Activated T-cell treated with anti-CD3 and anti-CD28 coated beads, Interleukin-2, amount 50 U/mL, for 4 hours (primary cell): ENCODE data around the gene FRZB. TPM values are rescaled to one million over a fixed set of nuclear protein-coding genes. Genes with fewer than 3 reads are reported as not detected.

Source experiments
- ATAC-seq, 2 donors: fragments of 200-7000 bp; cut with Tn5 transposase; one replicate each; pipeline ENCODE4 v1.10.0; 2021
- DNase-seq: peaks from one replicate; pipeline ENCODE4 v3.0.0-alpha.2; 2020
- H3K27me3 Mint-ChIP-seq: one replicate; pipeline ENCODE4 v1.8.0; 2021; ENCODE audit warnings: low read depth, mixed read lengths
- H3K36me3 Mint-ChIP-seq: one replicate; pipeline ENCODE4 v1.8.0; 2022; ENCODE audit warnings: mixed read lengths; ENCODE audit not compliant: insufficient read depth
- H3K4me1 Mint-ChIP-seq: one replicate; pipeline ENCODE4 v1.8.0; 2021; ENCODE audit warnings: low read depth, mixed read lengths
- H3K4me3 Mint-ChIP-seq: one replicate; pipeline ENCODE4 v1.8.0; 2021; ENCODE audit warnings: mild to moderate bottlenecking, moderate library complexity, mixed read lengths
- H3K9me3 Mint-ChIP-seq: one replicate; pipeline ENCODE4 v1.8.0; 2021; ENCODE audit warnings: mixed read lengths
- total RNA-seq, 3 donors: library from RNA; stranded (reverse); gene quantifications; one replicate each; pipeline ENCODE4 v1.2.1, GENCODE V29; 2021

Gene FRZB, protein sequence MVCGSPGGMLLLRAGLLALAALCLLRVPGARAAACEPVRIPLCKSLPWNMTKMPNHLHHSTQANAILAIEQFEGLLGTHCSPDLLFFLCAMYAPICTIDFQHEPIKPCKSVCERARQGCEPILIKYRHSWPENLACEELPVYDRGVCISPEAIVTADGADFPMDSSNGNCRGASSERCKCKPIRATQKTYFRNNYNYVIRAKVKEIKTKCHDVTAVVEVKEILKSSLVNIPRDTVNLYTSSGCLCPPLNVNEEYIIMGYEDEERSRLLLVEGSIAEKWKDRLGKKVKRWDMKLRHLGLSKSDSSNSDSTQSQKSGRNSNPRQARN
- total RNA-seq = not detected

DNA sequence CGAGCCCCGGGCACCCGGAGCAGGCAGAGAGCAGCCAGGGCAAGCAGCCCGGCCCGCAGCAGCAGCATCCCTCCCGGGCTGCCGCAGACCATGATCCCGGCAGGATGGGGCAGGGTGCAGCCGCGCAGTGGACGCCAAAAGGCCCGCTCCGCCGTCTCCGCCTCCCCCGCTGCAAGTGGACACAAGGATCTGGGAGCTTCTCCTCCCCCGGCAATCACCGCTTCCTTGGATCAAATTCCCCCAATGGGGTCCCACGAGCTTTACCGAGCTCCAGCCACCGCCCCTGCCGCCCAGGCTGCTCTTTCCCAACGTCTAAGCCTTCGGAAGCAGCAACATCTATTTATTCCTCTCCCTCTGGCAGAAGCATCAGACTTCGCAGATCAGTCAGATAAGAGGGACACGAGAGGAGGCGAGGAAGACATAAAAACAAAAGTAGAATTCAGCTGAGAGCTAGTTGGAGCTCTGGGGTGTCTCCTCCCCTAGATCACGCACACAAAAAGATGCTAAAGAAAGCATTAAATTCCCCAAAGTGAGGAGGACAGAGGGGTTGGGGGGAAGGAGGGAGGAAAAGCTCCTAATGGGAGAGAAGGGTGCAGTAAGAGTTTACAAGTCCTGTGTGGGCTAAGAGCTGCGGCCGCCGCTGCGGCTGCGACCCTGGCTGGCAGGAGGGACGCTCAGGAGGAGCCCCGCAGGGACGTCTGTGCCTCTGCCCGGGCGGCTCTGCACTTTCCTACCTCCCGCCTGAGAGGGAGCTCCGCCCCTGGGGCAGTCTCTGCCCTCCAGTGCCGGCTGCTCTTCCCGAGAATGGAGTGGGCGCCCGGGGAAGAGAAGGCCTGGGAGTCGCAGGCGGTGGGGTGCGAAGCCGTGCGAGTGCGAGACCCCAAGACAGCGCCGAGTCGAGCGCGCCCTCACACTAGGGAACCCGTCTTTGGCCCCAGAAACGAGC, at the start of gene FRZB:
TSS of gene FRZB (minus strand) at position 177 of the 946 bp plus-strand sequence. CDS start at position 92, 85 bp downstream.
- peak; percentile 54 to 61 for ATAC-seq
- Mint-ChIP-seq H3K4me3 (peak within 1 kb of the TSS; percentile 60), H3K4me1 (peaks cover 14% of the 10 kb centered on the region), H3K9me3 (no peaks in the 10 kb centered on the region), H3K27me3 (peaks cover 62% of the 10 kb centered on the region), H3K36me3 (no peaks in the 10 kb centered on the region)
- no peak for DNase-seq

DNA sequence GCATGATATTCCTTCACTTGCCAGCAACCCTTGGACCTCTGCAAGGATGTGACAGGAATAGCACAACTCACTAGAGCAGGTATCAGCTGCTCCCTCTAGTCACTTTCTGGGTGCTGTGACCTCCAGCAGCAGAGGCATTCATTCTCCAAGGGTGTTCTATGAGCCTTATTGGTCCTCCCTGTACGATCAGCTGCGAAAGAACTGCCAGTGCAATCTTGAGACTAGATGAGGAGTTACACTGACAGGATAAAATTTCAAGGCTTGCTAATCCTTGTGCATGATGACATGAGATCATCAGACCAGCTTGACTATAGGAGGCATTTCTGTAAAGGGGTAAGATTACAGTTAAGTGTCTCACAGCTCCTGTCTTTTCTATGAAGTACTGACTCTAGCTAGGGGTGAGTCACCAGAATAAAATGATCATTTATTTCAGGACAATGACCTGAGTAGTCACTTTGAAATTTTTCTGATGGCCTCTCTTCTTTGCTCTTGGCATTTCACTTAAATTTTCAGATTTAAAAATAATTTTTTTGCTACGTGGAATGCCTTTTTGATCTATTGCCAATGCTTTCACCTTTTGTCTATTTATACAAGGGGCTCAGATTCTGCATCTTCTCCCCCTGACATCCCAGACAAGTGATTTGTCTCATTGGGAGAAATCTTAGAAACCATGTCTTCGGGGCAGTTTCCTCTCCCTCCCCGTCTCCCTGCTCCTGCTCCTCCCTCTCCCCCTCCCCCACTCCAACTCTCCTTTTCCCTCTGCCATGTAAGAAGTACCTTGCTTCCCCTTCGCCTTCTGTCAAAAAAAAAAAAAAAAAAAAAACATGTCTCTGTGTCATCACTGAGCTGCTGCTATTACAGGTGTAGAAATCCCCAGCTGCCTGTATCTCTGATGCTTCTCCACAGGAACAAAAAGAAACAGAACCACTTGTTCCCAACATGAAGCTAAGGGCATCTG, 49.2 kb upstream of the FRZB start:
- Mint-ChIP-seq H3K9me3 (no peaks in the 10 kb centered on the region), H3K4me1 (no peaks in the 10 kb centered on the region), H3K27me3 (no peaks in the 10 kb centered on the region), H3K4me3 (no peak overlapping the region), H3K36me3 (peaks cover 3% of the 10 kb centered on the region)
- ATAC-seq (no peak), DNase-seq (no peak)

DNA sequence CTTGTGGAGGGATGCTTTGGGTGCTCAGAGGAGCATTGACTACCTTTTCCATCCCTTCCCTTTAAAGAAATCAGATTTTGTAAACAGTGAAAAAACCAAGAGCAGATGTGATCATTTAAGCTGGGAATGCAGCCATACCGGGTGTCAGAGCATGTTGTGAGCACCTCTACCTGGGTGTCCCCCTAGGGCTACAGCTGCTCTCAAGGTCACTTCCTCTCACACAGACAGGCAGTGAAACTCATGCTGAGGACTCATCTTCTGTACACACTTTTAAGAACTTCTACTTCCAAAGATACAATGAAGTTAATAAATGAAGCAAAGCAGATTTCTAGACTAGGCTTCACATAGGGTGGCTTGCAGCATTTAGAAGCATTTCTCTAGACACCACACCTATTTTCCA, 48.4 kb upstream of the FRZB start:
- Mint-ChIP-seq H3K9me3 (no peaks in the 10 kb centered on the region), H3K4me1 (no peaks in the 10 kb centered on the region), H3K27me3 (no peaks in the 10 kb centered on the region), H3K4me3 (no peak overlapping the region), H3K36me3 (peaks cover 3% of the 10 kb centered on the region)
- DNase-seq = no peak
- no peak for ATAC-seq

DNA sequence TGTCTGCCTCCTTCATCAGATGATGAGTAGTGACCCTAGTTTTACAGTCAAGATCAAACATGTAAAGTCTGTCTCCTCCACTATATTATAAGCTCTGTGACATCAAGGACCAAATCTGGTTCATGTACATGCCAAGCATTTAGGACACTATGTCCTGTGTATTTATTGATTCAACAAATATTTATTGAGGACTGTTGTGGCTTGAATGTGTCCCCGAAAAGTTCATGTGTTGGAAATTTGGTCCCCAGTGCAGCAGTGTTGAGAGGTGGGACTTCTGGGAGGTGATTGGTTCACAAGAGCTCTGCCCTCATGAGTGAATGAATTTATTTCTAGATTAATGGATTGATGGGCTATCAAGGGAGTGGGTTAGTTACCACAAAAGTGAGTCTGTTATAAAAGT, 46.6 kb upstream of the FRZB start:
- Mint-ChIP-seq H3K36me3 (peaks cover 3% of the 10 kb centered on the region), H3K4me3 (no peak overlapping the region), H3K27me3 (no peaks in the 10 kb centered on the region), H3K9me3 (no peaks in the 10 kb centered on the region), H3K4me1 (no peaks in the 10 kb centered on the region)
- DNase-seq (no peak), ATAC-seq (no peak)

DNA sequence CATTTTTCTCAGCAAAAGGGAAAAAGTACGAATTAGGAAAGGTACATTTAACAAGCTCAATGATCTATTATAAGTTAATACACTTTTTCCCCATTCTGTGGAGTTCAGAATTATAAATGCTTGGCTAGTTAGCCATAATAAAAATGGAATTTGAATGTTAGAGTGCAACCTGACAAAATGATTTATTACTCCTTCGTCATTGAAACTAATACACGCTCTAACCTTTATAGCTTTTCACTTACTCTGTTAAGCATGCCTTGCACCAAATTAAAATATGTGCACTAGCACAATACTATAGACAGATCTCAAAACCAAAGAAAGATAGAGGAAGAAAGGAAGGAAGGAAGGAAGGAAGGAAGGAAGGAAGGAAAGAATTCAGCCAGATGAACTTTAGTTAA, 46.1 kb upstream of the FRZB start:
- Mint-ChIP-seq H3K36me3 (peaks cover 3% of the 10 kb centered on the region), H3K27me3 (no peaks in the 10 kb centered on the region)

DNA sequence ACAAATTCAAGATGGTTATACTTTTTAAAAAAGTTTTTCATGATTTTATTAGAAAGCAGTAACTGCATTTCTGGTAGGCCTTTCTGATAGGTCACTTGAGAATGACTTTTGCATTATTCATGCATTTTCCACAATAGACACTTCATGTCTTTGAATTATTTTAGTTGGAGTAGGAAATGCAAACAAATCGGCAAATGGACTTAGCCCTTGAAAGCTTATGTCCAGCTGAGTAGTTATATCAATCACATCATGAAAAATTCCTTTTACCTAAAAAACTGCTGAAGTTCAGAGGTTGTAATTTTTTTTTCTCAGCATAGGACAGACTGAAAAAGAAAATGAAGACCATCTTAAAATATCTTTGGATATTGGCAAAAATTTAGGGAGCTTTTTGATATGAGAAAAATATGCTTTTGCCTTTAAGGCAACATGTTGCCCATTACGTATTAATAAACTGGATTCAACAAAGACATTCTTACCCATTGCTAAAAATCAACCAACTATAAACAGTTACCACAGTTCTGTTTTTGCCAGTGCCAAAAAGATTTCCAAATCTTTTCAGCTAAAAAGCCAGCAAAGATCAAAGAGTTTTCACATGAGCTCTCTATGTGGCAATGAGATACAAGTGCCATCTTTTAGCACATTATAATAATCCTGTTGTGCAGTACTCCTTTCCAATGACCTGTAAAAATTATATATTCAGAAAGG, 45.5 kb upstream of the FRZB start:
- Mint-ChIP-seq H3K27me3 (no peaks in the 10 kb centered on the region), H3K9me3 (no peaks in the 10 kb centered on the region), H3K36me3 (peaks cover 3% of the 10 kb centered on the region), H3K4me3 (no peak overlapping the region), H3K4me1 (no peaks in the 10 kb centered on the region)
- DNase-seq (no peak), ATAC-seq (no peak)

More for the DNA sequence above, 46.1 kb upstream of the FRZB start:
- Mint-ChIP-seq H3K4me1 (no peaks in the 10 kb centered on the region), H3K4me3 (no peak overlapping the region), H3K9me3 (no peaks in the 10 kb centered on the region)
- ATAC-seq (no peak), DNase-seq (no peak)

DNA sequence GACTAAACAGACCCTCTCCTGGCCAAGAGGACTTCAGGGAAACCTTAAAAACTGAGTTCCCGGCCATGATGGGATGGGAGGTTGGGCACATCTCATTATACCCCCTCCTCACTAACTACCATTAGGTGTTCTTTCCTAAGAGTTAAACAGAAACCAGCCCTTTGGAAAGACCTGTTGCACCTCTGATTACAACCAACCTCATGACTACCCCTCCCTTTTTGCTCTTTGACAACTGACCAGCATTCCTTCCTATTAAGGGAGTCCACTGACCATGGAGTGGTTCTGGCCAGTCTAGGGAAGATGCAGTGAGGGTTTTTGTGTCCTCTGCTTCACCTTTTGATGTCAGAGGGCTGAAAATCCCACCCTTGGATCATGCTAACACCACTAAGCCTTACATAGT, 44.5 kb upstream of the FRZB start:
- H3K4me1 Mint-ChIP-seq = no peaks in the 10 kb centered on the region
- H3K36me3 Mint-ChIP-seq = peaks cover 3% of the 10 kb centered on the region
- no peaks in the 10 kb centered on the region for H3K27me3 Mint-ChIP-seq
- ATAC-seq = no peak
- H3K9me3 Mint-ChIP-seq = no peaks in the 10 kb centered on the region
- no peak for DNase-seq
- H3K4me3 Mint-ChIP-seq = no peak overlapping the region

DNA sequence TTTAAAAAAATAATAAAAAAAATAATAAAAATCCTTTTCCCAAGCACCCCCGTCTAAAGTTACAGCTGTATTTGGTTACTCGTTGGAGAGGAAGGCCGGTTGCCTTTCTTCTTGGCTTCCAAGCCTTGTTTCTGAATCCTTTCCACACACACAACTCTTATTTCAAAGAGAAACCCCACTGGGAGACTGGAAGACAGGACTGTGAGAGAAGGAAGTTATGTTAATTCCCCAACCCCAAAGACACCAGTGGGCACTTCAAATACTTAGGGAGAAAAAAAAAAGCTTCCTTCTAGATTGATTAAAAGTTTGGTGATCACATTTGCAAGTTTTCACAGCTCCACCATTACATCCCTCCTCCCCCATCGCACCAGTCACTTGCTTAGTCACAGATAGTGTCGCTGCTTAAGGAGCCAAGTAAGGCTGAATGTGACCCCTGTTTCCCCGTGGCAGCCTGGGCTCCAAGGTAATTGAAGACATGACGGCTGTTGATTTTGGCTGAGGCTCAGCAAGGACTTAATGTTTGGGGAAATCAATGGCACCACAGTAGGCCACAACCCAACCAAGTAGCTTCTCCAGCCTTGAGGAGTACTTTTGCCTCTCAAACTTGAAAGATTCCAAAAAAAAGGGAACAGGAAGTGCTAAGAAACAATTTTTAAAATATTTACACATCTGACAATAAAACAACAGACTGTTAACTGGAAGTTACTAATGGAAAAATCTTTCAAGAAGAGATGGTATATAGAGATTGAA, 40.8 kb upstream of the FRZB start:
- no peaks in the 10 kb centered on the region for H3K4me1 Mint-ChIP-seq
- no peak for ATAC-seq
- no peaks in the 10 kb centered on the region for H3K9me3 Mint-ChIP-seq
- no peaks in the 10 kb centered on the region for H3K27me3 Mint-ChIP-seq
- DNase-seq = no peak
- no peaks in the 10 kb centered on the region for H3K36me3 Mint-ChIP-seq
- H3K4me3 Mint-ChIP-seq = no peak overlapping the region

DNA sequence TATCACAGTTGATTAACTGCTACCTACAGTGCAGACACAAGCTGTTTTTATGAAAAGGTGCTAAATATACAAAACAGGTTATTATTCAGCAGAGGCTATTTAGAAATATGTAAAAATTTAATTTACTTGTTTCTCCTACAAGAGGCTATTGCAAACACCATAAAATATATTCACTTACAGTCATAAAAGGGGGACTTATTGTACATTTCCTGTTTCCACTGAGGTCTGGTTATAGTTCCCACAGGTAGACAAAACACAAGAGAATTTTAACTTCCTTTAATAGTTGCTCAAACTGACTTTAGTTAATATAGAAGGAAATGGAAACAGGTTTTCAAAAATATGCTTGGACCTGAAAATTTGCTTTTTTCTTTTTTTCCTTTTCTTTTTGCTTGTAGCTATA, 40.0 kb upstream of the FRZB start:
- DNase-seq (no peak), ATAC-seq (no peak)
- Mint-ChIP-seq H3K9me3 (no peaks in the 10 kb centered on the region), H3K36me3 (no peaks in the 10 kb centered on the region), H3K27me3 (no peaks in the 10 kb centered on the region), H3K4me1 (no peaks in the 10 kb centered on the region), H3K4me3 (no peak overlapping the region)

DNA sequence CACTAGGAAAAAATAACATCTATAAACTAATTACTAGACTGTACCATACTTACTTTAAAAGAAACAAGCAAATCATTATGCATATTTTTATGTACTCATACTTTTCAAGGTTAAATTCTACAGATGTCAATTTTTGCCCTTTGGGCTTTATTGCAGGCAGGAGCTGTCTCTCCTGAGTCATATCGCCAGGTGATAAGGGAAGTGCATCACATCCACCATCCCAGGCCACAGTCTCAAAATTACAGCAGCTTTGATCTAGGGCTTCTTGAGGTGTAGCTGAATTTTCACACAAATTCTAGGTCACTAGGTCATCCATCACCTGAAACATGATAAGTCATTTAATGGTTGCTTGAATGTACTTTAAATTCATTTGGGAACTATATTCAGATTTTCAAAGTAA, 38.4 kb upstream of the FRZB start:
- no peak for ATAC-seq
- H3K27me3 Mint-ChIP-seq = no peaks in the 10 kb centered on the region
- H3K36me3 Mint-ChIP-seq = no peaks in the 10 kb centered on the region
- no peaks in the 10 kb centered on the region for H3K4me1 Mint-ChIP-seq
- no peak for DNase-seq
- H3K9me3 Mint-ChIP-seq = no peaks in the 10 kb centered on the region
- no peak overlapping the region for H3K4me3 Mint-ChIP-seq

DNA sequence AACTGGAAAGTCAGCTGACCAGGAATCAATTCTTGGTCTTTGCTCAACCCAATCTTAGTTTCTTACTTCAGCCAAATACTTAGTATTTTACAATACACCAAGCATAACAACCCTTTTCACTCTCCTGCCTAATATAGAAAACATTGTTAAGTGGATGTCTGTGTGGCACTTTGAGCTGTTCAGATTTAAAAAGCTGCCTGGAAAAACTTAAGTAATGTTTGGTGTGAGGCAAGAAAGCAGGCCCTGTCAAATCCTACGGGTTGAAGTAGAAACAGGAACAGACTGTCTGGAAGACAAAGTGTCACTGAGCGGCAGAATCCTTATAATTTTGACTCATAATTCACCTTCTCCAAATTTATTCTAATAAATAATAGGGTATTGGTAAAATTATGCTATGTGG, 37.1 kb upstream of the FRZB start:
- Mint-ChIP-seq H3K4me3 (no peak overlapping the region), H3K27me3 (no peaks in the 10 kb centered on the region), H3K36me3 (no peaks in the 10 kb centered on the region), H3K9me3 (no peaks in the 10 kb centered on the region), H3K4me1 (no peaks in the 10 kb centered on the region)
- no peak for ATAC-seq
- no peak for DNase-seq

DNA sequence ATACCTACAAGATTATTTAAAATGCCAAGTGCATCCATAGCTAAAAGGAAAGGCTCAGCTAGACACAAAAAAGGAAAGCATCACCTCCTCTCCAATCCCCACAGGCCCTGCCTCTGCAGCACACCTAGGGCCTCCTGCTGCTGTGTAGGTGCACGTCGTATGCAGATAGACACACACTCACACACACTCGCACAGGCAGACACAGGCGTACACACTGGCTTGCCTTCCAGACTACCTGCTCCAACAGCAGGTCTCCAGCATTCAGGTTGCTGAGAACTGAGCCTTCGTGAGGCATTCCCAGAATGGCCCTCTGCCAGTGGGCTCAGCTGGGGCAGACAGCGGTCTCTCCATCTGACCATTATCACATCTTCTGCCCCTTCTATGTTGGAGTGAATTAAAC, 35.3 kb upstream of the FRZB start:
- ATAC-seq = no peak
- H3K36me3 Mint-ChIP-seq = no peaks in the 10 kb centered on the region
- H3K4me3 Mint-ChIP-seq = no peak overlapping the region
- H3K4me1 Mint-ChIP-seq = no peaks in the 10 kb centered on the region
- no peaks in the 10 kb centered on the region for H3K27me3 Mint-ChIP-seq
- H3K9me3 Mint-ChIP-seq = no peaks in the 10 kb centered on the region
- DNase-seq = no peak

DNA sequence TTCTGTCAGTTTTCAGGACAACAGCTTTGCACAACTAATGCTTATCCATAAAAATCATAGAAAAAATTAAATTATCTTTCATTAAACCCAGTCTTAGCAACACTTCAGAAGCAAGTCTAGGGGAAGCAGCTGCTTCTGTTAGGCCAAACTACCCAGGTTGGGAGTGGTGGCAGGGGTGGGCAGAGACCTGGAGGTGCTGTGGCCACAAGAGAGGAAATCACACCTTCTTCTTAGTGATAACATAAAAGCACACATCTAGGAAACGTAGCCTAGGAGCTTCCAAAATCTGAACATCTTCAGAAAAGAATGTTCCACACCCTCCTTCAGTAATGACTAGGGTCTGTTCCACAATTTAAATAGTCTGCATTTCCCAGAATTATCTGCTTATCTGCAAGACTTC, 32.3 kb upstream of the FRZB start:
- no peaks in the 10 kb centered on the region for H3K9me3 Mint-ChIP-seq
- H3K36me3 Mint-ChIP-seq = no peaks in the 10 kb centered on the region
- H3K27me3 Mint-ChIP-seq = peaks cover 3% of the 10 kb centered on the region
- no peak for DNase-seq
- no peak for ATAC-seq
- no peak overlapping the region for H3K4me3 Mint-ChIP-seq
- no peaks in the 10 kb centered on the region for H3K4me1 Mint-ChIP-seq
